Uterus (tissue), 4 donors: ENCODE results near the gene ZRANB2. TPM values are rescaled to one million over a fixed set of nuclear protein-coding genes. Genes with fewer than 3 reads are reported as not detected.
A peak's percentile ranks its signal among the peaks of the same experiment; 100 is the strongest.

Experiments
- DNase-seq, 2 donors: peaks; one replicate each; pipeline ENCODE4 v3.0.0-alpha.2; 2019 to 2020
- H3K27ac ChIP-seq, 2 donors: fragments of 200-600 bp; sonication (generic); 1 replicate in 1 of 2; 2 replicates in 1 of 2; pipeline ENCODE4 v1.5.1; 2016 to 2018
- H3K27me3 ChIP-seq, 2 donors: fragments of 200-600 bp; sonication (generic); one replicate each; pipeline ENCODE4 v1.5.1; 2018 to 2019; ENCODE audit warnings: control low read depth in 1 of 2
- H3K36me3 ChIP-seq, 2 donors: fragments of 200-600 bp; sonication (generic); one replicate each; pipeline ENCODE4 v1.5.1; 2019; ENCODE audit warnings: control low read depth in 1 of 2
- H3K4me1 ChIP-seq, 2 donors: fragments of 200-600 bp; sonication (generic); one replicate each; pipeline ENCODE4 v1.5.1; 2018 to 2019; ENCODE audit warnings: control low read depth in 1 of 2
- H3K4me3 ChIP-seq, 2 donors: fragments of 200-600 bp; sonication (generic); 1 replicate in 1 of 2; 2 replicates in 1 of 2; pipeline ENCODE4 v1.5.1; 2018 to 2019; ENCODE audit warnings: mild to moderate bottlenecking in 1 of 2
- H3K9me3 ChIP-seq, 2 donors: fragments of 200-600 bp; sonication (generic); one replicate each; pipeline ENCODE4 v1.5.1; 2019; ENCODE audit warnings: control low read depth in 1 of 2
- CTCF ChIP-seq, 4 experiments: fragments of 200-600 bp in 2 of 4; fragments of 450-650 bp in 2 of 4; sonication (generic) in 2 of 4; IDR thresholded peaks; one replicate each; pipeline ENCODE4 v1.5.1; 2016 to 2019; ENCODE audit warnings: antibody characterized with exemption in 4 of 4, mild to moderate bottlenecking in 2 of 4, moderate library complexity in 1 of 4
- POLR2A ChIP-seq, 2 donors: fragments of 450-650 bp; IDR thresholded peaks; one replicate each; pipeline ENCODE4 v1.6.1; 2016; ENCODE audit warnings: antibody characterized with exemption in 2 of 2, mild to moderate bottlenecking in 1 of 2, moderate library complexity in 1 of 2
- intact Hi-C: fragments of 100-400 bp; cut with DNase I; formaldehyde crosslinking; loops from one replicate; pipeline ENCODE4 v1.15.1; 2023; ENCODE audit warnings: low total_unique reads
- total RNA-seq, 4 donors: library from RNA; depleted of rRNA in 3 of 4; stranded (reverse); fragments of >200 nt in 3 of 4; gene quantifications; one replicate each; pipeline versions ENCODE4 v1.1.0 to v1.2.4, GENCODE V29; 2014 to 2023
- donor health status: DM: yes; HTN: yes; CAD: no.

ZRANB2 gene
- total RNA-seq, 4 donors from 2014 or later, result 29.5 to 178 (median 122) TPM

- peak; percentile 38 to 42 for DNase-seq
- Histone ChIP-seq H3K36me3 (no peaks in the 10 kb centered on the region), H3K4me3 (peak overlapping the region; percentile 64 to 87), H3K9me3 (no peaks in the 10 kb centered on the region), H3K4me1 (no peaks in the 10 kb centered on the region), H3K27me3 (no peaks in the 10 kb centered on the region), H3K27ac (peak overlapping the region; percentile 81 to 85)
- intact Hi-C loops, result loop anchor here (10.0 kb wide), 1 partner anchor 362 kb away; no protein-coding TSS in a partner anchor
- TF ChIP-seq CTCF (IDR thresholded peaks at IDR 0.05) (no peak), POLR2A (IDR thresholded peaks at IDR 0.05) (no peak)
Observed at GRCh38 chr1:71046891-71047634, 33.8 kb downstream of the ZRANB2 start.

GRCh38 chr1:71045463-71046028 lies 35.3 kb downstream of the ZRANB2 start:
- Histone ChIP-seq H3K27ac (peak overlapping the region; percentile 48 to 67), H3K36me3 (no peaks in the 10 kb centered on the region), H3K9me3 (no peaks in the 10 kb centered on the region), H3K27me3 (no peaks in the 10 kb centered on the region), H3K4me1 (peaks cover 0 to 6% of the 10 kb centered on the region in 2 donors), H3K4me3 (peak overlapping the region; percentile 38 to 87)
- TF ChIP-seq CTCF (IDR thresholded peaks at IDR 0.05), result no peak
- no peak for TF ChIP-seq POLR2A (IDR thresholded peaks at IDR 0.05)
- intact Hi-C loops, result loop anchor here (10.0 kb wide), 1 partner anchor 361 kb away; no protein-coding TSS in a partner anchor
- DNase-seq, result peak in 1 of 2 donors; percentile 22

- peak overlapping the region; percentile 38 to 87 for H3K4me3 ChIP-seq
- H3K9me3 ChIP-seq, result no peaks in the 10 kb centered on the region
- intact Hi-C loops, result loop anchor here (10.0 kb wide), 1 partner anchor 360 kb away; no protein-coding TSS in a partner anchor
- H3K36me3 ChIP-seq, result no peaks in the 10 kb centered on the region
- H3K27ac ChIP-seq, result peak overlapping the region; percentile 48 to 67
- no peaks in the 10 kb centered on the region for H3K27me3 ChIP-seq
- no peak for DNase-seq
- TF ChIP-seq CTCF (IDR thresholded peaks at IDR 0.05), result no peak
- no peak for TF ChIP-seq POLR2A (IDR thresholded peaks at IDR 0.05)
- peaks cover 6 to 8% of the 10 kb centered on the region in 2 donors for H3K4me1 ChIP-seq
Observed at GRCh38 chr1:71044833-71045232, 36.0 kb downstream of the ZRANB2 start.

GRCh38 chr1:71043065-71043464 lies 37.8 kb downstream of the ZRANB2 start:
- no peaks in the 10 kb centered on the region for H3K27me3 ChIP-seq
- no peak for TF ChIP-seq CTCF (IDR thresholded peaks at IDR 0.05)
- TF ChIP-seq POLR2A (IDR thresholded peaks at IDR 0.05), result no peak
- peak overlapping the region; percentile 46 to 58 for H3K27ac ChIP-seq
- no peak for DNase-seq
- peak overlapping the region; percentile 9 to 38 for H3K4me3 ChIP-seq
- H3K36me3 ChIP-seq, result no peaks in the 10 kb centered on the region
- intact Hi-C loops, result loop anchor here (10.0 kb wide), 1 partner anchor 358 kb away; no protein-coding TSS in a partner anchor
- peaks cover 6 to 16% of the 10 kb centered on the region in 2 donors for H3K4me1 ChIP-seq
- H3K9me3 ChIP-seq, result no peaks in the 10 kb centered on the region

- DNase-seq, result no peak
- H3K27me3 ChIP-seq, result no peaks in the 10 kb centered on the region
- TF ChIP-seq POLR2A (IDR thresholded peaks at IDR 0.05), result no peak
- peak overlapping the region; percentile 46 to 58 for H3K27ac ChIP-seq
- H3K36me3 ChIP-seq, result no peaks in the 10 kb centered on the region
- H3K9me3 ChIP-seq, result no peaks in the 10 kb centered on the region
- intact Hi-C loops, result loop anchor here (10.0 kb wide), 1 partner anchor 357 kb away; no protein-coding TSS in a partner anchor
- peak overlapping the region in 1 of 2 donors; percentile 8 for H3K4me3 ChIP-seq
- peaks cover 6 to 16% of the 10 kb centered on the region in 2 donors for H3K4me1 ChIP-seq
Observed at GRCh38 chr1:71041806-71042205, 39.0 kb downstream of the ZRANB2 start.
